NCI-H2081 treated with DMSO at 0.1 percent for 48 hours (cell line): Measurements from ENCODE around the gene PTPN2.

Experiments used
- DNase-seq: peaks from one replicate; lab custom pipeline; 2025; lab: John Stamatoyannopoulos, UW

PTPN2 gene

GRCh38 chr18:12745095-12745795, 138.8 kb downstream of the PTPN2 start:
- no peak for DNase-seq

- DNase-seq = peak; percentile 10
Measured at GRCh38 chr18:12744103-12744502, 139.9 kb downstream of the PTPN2 start.

- DNase-seq = no peak
Measured at GRCh38 chr18:12742453-12742852, 141.6 kb downstream of the PTPN2 start.
